Measurements from ENCODE around the gene TNS3. TPM values are rescaled to one million over a fixed set of nuclear protein-coding genes. Genes with fewer than 3 reads are reported as not detected.

Gene TNS3
- total and polyA plus RNA-seq, 2 of the 13 experiments (the other 11 are each of a cell fraction or from before 2014, with no cell fraction given), result 52.9 to 55.7 TPM

- in situ Hi-C loops (cut with HindIII; ENCODE audit: extremely low pct_ligation_motif_present, low pct_unique_long_range_greater_than_20kb) (no loop called here), intact Hi-C loops (cut with micrococcal nuclease; ENCODE audit: unreplicated experiment) (loop anchor here (5.0 kb wide), 1 partner anchor 38 kb away; the partner anchor contains the start of gene TNS3)
- no peaks in the 10 kb centered on the region for H3K9me3 ChIP-seq (ENCODE audit: low read length)
- POLR2A ChIA-PET, result interaction anchor here (1.3 to 2.9 kb wide), 2 partner anchors 9 to 13 kb away, joined by 3 to 16 read pairs; no protein-coding TSS in a partner anchor
- no peak overlapping the region for H2AFZ ChIP-seq (ENCODE audit: low read length)
- H3K27me3 ChIP-seq (ENCODE audit: control insufficient read depth in 1 of 2, insufficient read depth in 2 of 2, low read length in 2 of 2), result no peaks in the 10 kb centered on the region
- no peaks in the 10 kb centered on the region for H3K79me2 ChIP-seq (ENCODE audit: insufficient read depth, low read length)
- TF ChIP-seq ZNF552 (CRISPR knock-in tag; IDR thresholded peaks at IDR 0.05; ENCODE audit: borderline replicate concordance) (no peak), MEIS2 (CRISPR knock-in tag; IDR thresholded peaks at IDR 0.05) (no peak), RBM39 (IDR thresholded peaks at IDR 0.05; ENCODE audit: low read depth, low read length, poor library complexity, severe bottlenecking) (no peak), MXD3 (CRISPR knock-in tag; IDR thresholded peaks at IDR 0.05) (no peak), ARNT2 (CRISPR knock-in tag; IDR thresholded peaks at IDR 0.05; ENCODE audit: low read depth) (no peak), LRRFIP1 (CRISPR knock-in tag; conservative IDR thresholded peaks at IDR 0.05) (no peak), ZNF3 (CRISPR knock-in tag; IDR thresholded peaks at IDR 0.05) (no peak), IRF9 (CRISPR knock-in tag; IDR thresholded peaks at IDR 0.05; ENCODE audit: borderline replicate concordance) (no peak), ZBTB8A (CRISPR knock-in tag; IDR thresholded peaks at IDR 0.05; ENCODE audit: borderline replicate concordance, low read depth) (no peak), ZNF367 (CRISPR knock-in tag; IDR thresholded peaks at IDR 0.05; ENCODE audit: borderline replicate concordance) (no peak), MATR3 (CRISPR knock-in tag; IDR thresholded peaks at IDR 0.05) (no peak)
- no peak overlapping the region for H3K9ac ChIP-seq (ENCODE audit: insufficient read depth, low read depth, low read length)
- DNase-seq (ENCODE audit: low spot score) (no peak), FAIRE-seq (no peak), ATAC-seq (no peak)
- peaks cover 48% of the 10 kb centered on the region for H3K4me1 ChIP-seq (ENCODE audit: insufficient read depth, low read length)
- H3K36me3 ChIP-seq (replicated peaks in 1 of 2; ENCODE audit: control insufficient read depth in 1 of 2, insufficient read depth in 2 of 2, low read length in 2 of 2), result no peaks in the 10 kb centered on the region
- CTCF ChIA-PET (ENCODE audit: low intra/inter-chr PET ratio, low total read pairs), result no interaction called here
- BruUV-seq (replicated peaks), result no TSS peak
- no peaks in the 10 kb centered on the region for H4K20me1 ChIP-seq (ENCODE audit: insufficient read depth, low read length)
- no peak overlapping the region for H3K4me3 ChIP-seq (replicated peaks in 1 of 3; ENCODE audit: insufficient read depth in 1 of 3, low read depth in 2 of 3, low read length in 3 of 3)
- H3K4me2 ChIP-seq (ENCODE audit: low read depth, low read length), result no peak overlapping the region
- no peak overlapping the region for H3K27ac ChIP-seq (ENCODE audit: extremely low read length, insufficient read depth, low read length)
Observed at GRCh38 chr7:47619806-47620205, 37.9 kb upstream of the TNS3 start.

All from HepG2 (cell line).